Neural progenitor cell (in vitro differentiated cells): ENCODE measurements around the gene CCT4.

Source experiments
- EZH2 ChIP-seq: fragments of 200-600 bp; sonication (generic); IDR thresholded peaks from 2 replicates; pipeline ENCODE4 v1.6.1; 2017; ENCODE audit warnings: antibody characterized with exemption, mild to moderate bottlenecking, moderate library complexity
- EZH2phosphoT487 ChIP-seq: fragments of 200-600 bp; sonication (generic); IDR thresholded peaks from 2 replicates; pipeline ENCODE4 v1.6.1; 2017; ENCODE audit warnings: antibody characterized with exemption
- TF ChIP-seq, protein P1 (sequence below): fragments of 200-600 bp; sonication (generic); IDR thresholded peaks from 2 replicates; pipeline ENCODE4 v1.5.1; 2017; ENCODE audit warnings: antibody characterized with exemption, mild to moderate bottlenecking

DNA sequence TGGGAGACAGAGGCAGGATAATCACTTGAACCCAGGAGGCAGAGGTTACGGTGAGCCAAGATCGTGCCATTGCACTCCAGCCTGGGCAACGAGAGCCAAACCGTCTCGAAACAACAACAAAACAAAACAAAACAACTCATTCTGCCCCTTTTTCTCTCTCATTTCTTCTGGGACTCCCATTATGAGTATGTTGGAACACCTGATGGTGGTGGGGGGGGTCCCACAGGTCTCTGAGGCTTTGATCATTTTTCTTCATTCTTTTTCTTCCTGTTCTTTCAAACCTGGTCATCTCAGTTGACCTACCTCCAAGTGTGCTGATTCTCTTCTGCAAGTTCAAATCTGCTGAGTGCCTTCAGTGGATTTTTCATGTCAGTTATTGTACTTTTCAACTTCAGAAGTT lies 26.4 kb downstream of the CCT4 start:
- TF ChIP-seq, protein P1, sequence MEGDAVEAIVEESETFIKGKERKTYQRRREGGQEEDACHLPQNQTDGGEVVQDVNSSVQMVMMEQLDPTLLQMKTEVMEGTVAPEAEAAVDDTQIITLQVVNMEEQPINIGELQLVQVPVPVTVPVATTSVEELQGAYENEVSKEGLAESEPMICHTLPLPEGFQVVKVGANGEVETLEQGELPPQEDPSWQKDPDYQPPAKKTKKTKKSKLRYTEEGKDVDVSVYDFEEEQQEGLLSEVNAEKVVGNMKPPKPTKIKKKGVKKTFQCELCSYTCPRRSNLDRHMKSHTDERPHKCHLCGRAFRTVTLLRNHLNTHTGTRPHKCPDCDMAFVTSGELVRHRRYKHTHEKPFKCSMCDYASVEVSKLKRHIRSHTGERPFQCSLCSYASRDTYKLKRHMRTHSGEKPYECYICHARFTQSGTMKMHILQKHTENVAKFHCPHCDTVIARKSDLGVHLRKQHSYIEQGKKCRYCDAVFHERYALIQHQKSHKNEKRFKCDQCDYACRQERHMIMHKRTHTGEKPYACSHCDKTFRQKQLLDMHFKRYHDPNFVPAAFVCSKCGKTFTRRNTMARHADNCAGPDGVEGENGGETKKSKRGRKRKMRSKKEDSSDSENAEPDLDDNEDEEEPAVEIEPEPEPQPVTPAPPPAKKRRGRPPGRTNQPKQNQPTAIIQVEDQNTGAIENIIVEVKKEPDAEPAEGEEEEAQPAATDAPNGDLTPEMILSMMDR: no peak
- TF ChIP-seq EZH2 (no peak), EZH2phosphoT487 (no peak)
